ENCODE results near the gene SVIL. TPM values are rescaled to one million over a fixed set of nuclear protein-coding genes. Genes with fewer than 3 reads are reported as not detected.
A peak's percentile ranks its signal among the peaks of the same experiment; 100 is the strongest.
"Not testable (repeated sequence)": the region's sequence is repeated elsewhere in the genome, so short reads cannot be mapped to it uniquely, and the experiment has no call there.

SVIL gene
- total and polyA plus RNA-seq, 2 donors (not counting 1 experiment from before 2014, with no cell fraction given) = 0.74 to 0.88 TPM

DNA sequence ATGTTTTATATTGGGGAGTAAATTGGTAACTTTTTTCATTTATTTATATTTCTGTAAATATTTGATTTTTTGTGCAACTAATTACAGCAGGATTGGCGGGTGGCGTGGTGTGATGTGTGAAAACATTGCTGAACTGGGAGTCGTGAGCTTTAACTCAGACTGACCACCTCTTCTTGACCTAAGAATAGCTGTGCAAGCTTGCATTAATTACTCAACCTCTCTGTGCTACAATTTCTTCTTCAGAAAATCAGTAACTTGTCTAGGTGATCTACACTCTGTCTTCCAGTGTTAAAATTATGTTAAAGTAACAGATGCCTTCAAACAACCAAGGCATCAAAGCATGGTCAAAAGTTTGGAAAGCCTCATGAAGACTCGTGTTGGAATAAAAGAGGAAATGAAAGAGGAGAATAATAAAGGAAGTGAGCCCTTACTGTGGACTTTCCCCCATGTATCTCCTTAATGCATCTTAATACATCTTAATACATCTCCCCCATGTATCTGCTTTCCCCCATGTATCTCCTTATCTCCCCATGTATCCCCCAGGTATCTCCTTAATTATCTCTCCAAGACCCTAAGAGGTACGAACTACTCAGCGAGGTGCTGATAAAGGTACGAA, 71.2 kb downstream of the SVIL start:
- Histone ChIP-seq H3K4me1 (ENCODE audit: control insufficient read depth in 2 of 2, insufficient read depth in 2 of 2, low read length in 2 of 2) (peaks cover 4 to 10% of the 10 kb centered on the region in 2 donors), H3K27me3 (replicated peaks in 1 of 4; ENCODE audit: control extremely low read depth in 1 of 4, control insufficient read depth in 3 of 4, insufficient read depth in 4 of 4, low read length in 3 of 4) (no peaks in the 10 kb centered on the region), H3K4me2 (replicated peaks; ENCODE audit: low read depth, low read length, poor library complexity, severe bottlenecking) (no peak overlapping the region), H3K4me3 (ENCODE audit: control extremely low read depth in 1 of 5, extremely low read depth in 1 of 5, insufficient read depth in 1 of 5, low read depth in 2 of 5, low read length in 4 of 5) (no peak overlapping the region), H3K27ac (ENCODE audit: low read length in 2 of 2) (no peak overlapping the region), H3K9ac (ENCODE audit: low read length) (no peak overlapping the region), H3K36me3 (replicated peaks in 1 of 2; ENCODE audit: control extremely low read depth in 1 of 2, control insufficient read depth in 1 of 2, extremely low read depth in 1 of 2, insufficient read depth in 2 of 2, low read length in 1 of 2) (no peaks in the 10 kb centered on the region), H2AFZ (ENCODE audit: insufficient read depth, low read depth, low read length, poor library complexity, severe bottlenecking) (no peak overlapping the region), H3K79me2 (ENCODE audit: control insufficient read depth, insufficient read depth, low read length) (no peaks in the 10 kb centered on the region), H4K20me1 (ENCODE audit: control insufficient read depth, insufficient read depth, low read length, poor library complexity, severe bottlenecking) (no peaks in the 10 kb centered on the region), H3K9me3 (ENCODE audit: control extremely low read depth in 1 of 3, control insufficient read depth in 2 of 3, insufficient read depth in 1 of 3, low read length in 2 of 3) (peaks cover 0 to 3% (median 0%) of the 10 kb centered on the region in 3 donors)
- Mint-ChIP-seq H3K27me3 (no peaks in the 10 kb centered on the region), H3K9me3 (ENCODE audit: insufficient read depth) (no peaks in the 10 kb centered on the region), H3K4me3 (no peak overlapping the region), H3K4me1 (peaks cover 14% of the 10 kb centered on the region), H3K27ac (no peak overlapping the region)
- 90% methylated on average over 3 of the region's 7 CpGs for WGBS (ENCODE audit: insufficient coverage)
- ATAC-seq (ENCODE audit: low read depth) = no peak
- TF ChIP-seq, protein P1, sequence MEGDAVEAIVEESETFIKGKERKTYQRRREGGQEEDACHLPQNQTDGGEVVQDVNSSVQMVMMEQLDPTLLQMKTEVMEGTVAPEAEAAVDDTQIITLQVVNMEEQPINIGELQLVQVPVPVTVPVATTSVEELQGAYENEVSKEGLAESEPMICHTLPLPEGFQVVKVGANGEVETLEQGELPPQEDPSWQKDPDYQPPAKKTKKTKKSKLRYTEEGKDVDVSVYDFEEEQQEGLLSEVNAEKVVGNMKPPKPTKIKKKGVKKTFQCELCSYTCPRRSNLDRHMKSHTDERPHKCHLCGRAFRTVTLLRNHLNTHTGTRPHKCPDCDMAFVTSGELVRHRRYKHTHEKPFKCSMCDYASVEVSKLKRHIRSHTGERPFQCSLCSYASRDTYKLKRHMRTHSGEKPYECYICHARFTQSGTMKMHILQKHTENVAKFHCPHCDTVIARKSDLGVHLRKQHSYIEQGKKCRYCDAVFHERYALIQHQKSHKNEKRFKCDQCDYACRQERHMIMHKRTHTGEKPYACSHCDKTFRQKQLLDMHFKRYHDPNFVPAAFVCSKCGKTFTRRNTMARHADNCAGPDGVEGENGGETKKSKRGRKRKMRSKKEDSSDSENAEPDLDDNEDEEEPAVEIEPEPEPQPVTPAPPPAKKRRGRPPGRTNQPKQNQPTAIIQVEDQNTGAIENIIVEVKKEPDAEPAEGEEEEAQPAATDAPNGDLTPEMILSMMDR (IDR thresholded peaks at IDR 0.05) = no peak
- no peak for TF ChIP-seq EZH2 (IDR thresholded peaks at IDR 0.05; ENCODE audit: borderline replicate concordance, insufficient read depth, low read depth, low read length, poor library complexity, severe bottlenecking)
- CTCF ChIA-PET = no interaction called here
- peak; percentile 49 for DNase-seq
- POLR2A ChIA-PET = no interaction called here
- intact Hi-C loops (cut with micrococcal nuclease) = no loop called here

DNA sequence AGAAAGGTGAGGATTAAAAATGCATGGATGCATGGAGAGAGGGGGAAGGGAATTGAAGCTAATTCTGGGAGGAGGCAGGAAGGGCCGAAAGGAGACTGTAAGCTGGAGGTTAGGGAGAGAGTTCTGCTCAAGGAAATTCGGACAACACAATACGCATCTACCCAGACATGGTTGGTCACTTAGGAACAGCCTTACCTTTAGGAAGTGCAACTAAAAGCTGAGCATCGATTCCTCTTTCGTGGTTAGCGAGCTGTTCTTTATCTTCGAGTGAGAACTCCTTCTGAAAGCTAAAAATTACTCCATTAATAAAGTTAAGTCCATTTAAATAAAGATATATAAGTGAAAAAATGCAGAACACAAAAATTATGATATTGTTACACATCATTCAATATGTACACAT, 71.8 kb downstream of the SVIL start:
- H2AFZ ChIP-seq (ENCODE audit: insufficient read depth, low read depth, low read length, poor library complexity, severe bottlenecking); CTCF ChIA-PET; H3K36me3 ChIP-seq (replicated peaks in 1 of 2; ENCODE audit: control extremely low read depth in 1 of 2, control insufficient read depth in 1 of 2, extremely low read depth in 1 of 2, insufficient read depth in 2 of 2, low read length in 1 of 2); H3K9me3 ChIP-seq (ENCODE audit: control extremely low read depth in 1 of 3, control insufficient read depth in 2 of 3, insufficient read depth in 1 of 3, low read length in 2 of 3); H3K27me3 Mint-ChIP-seq; H4K20me1 ChIP-seq (ENCODE audit: control insufficient read depth, insufficient read depth, low read length, poor library complexity, severe bottlenecking); H3K4me3 ChIP-seq (ENCODE audit: control extremely low read depth in 1 of 5, extremely low read depth in 1 of 5, insufficient read depth in 1 of 5, low read depth in 2 of 5, low read length in 4 of 5); H3K27me3 ChIP-seq (replicated peaks in 1 of 4; ENCODE audit: control extremely low read depth in 1 of 4, control insufficient read depth in 3 of 4, insufficient read depth in 4 of 4, low read length in 3 of 4); H3K9ac ChIP-seq (ENCODE audit: low read length); H3K4me3 Mint-ChIP-seq; H3K9me3 Mint-ChIP-seq (ENCODE audit: insufficient read depth); intact Hi-C loops (cut with micrococcal nuclease); H3K27ac ChIP-seq (ENCODE audit: low read length in 2 of 2); H3K79me2 ChIP-seq (ENCODE audit: control insufficient read depth, insufficient read depth, low read length); POLR2A ChIA-PET; DNase-seq; H3K4me2 ChIP-seq (replicated peaks; ENCODE audit: low read depth, low read length, poor library complexity, severe bottlenecking); H3K27ac Mint-ChIP-seq: not testable (repeated sequence)
- WGBS (ENCODE audit: insufficient coverage) = no CpG with 5 or more reads among the region's 7 CpGs
- H3K4me1 ChIP-seq (ENCODE audit: control insufficient read depth in 2 of 2, insufficient read depth in 2 of 2, low read length in 2 of 2) = peaks cover 4 to 10% of the 10 kb centered on the region in 2 donors
- peaks cover 14% of the 10 kb centered on the region for H3K4me1 Mint-ChIP-seq
- ATAC-seq (ENCODE audit: low read depth) = peak; percentile 66
